ENCODE measurements around the gene OVCA2. TPM values are rescaled to one million over a fixed set of nuclear protein-coding genes. Genes with fewer than 3 reads are reported as not detected.

OVCA2 gene
- total RNA-seq, 1 experiment from 2014 or later = 33.5 TPM

DNA sequence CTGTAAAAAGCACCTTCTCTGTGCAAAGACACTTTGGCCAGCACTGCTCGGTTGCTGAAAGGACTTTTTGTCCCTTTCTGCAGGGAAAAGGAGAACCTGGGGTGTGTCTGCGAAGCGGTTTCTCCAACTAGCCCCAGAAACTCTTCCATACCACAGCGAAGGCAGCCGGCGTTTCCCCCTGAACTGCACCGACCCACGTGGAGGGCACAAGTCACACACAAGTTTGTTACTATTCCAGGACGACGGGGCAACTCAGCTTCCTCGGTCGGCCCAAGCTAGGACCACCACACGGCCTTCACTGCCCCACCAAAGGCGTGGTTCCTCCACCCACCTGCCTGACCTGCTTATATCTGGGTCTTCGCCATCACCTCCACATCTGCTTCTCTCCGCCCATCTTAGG, 18.6 kb upstream of the OVCA2 start:
- intact Hi-C loops (cut with micrococcal nuclease) = no loop called here
- H3K27ac Mint-ChIP-seq (ENCODE audit: low read depth, unreplicated experiment) = no peak overlapping the region
- H3K4me1 Mint-ChIP-seq (ENCODE audit: insufficient read depth, unreplicated experiment) = peaks cover 11% of the 10 kb centered on the region
- TF ChIP-seq CTCF (IDR thresholded peaks at IDR 0.05; ENCODE audit: unreplicated experiment) = no peak
- DNase-seq (ENCODE audit: unreplicated experiment) = no peak
- POLR2A ChIA-PET = interaction anchor here (1.0 to 4.9 kb wide), 6 partner anchors 11 to 313 kb away, joined by 3 to 50 read pairs (median 6); partner anchors contain the start of genes RPA1, SMYD4 and TSR1
- H3K36me3 Mint-ChIP-seq (ENCODE audit: insufficient read depth, unreplicated experiment) = no peaks in the 10 kb centered on the region
- no TSS peak for BruUV-seq (replicated peaks)
- CTCF ChIA-PET = interaction anchor here (0.6 to 7.4 kb wide), 4 partner anchors 113 to 242 kb away, joined by 3 to 124 read pairs (median 16); no protein-coding TSS in a partner anchor
- no peaks in the 10 kb centered on the region for H3K27me3 Mint-ChIP-seq (ENCODE audit: insufficient read depth, unreplicated experiment)
- H3K4me3 Mint-ChIP-seq (ENCODE audit: unreplicated experiment) = peak overlapping the region; percentile 78
- no peaks in the 10 kb centered on the region for H3K9me3 Mint-ChIP-seq (ENCODE audit: unreplicated experiment)

GRCh38 chr17:2023692-2024571, 17.9 kb upstream of the OVCA2 start:
- no peak for TF ChIP-seq CTCF (IDR thresholded peaks at IDR 0.05; ENCODE audit: unreplicated experiment)
- no peaks in the 10 kb centered on the region for H3K27me3 Mint-ChIP-seq (ENCODE audit: insufficient read depth, unreplicated experiment)
- no peak overlapping the region for H3K27ac Mint-ChIP-seq (ENCODE audit: low read depth, unreplicated experiment)
- CTCF ChIA-PET = interaction anchor here (0.6 to 7.4 kb wide), 7 partner anchors 16 to 241 kb away, joined by 3 to 124 read pairs (median 5); no protein-coding TSS in a partner anchor
- DNase-seq (ENCODE audit: unreplicated experiment) = peak; percentile 61
- no peaks in the 10 kb centered on the region for H3K9me3 Mint-ChIP-seq (ENCODE audit: unreplicated experiment)
- POLR2A ChIA-PET = interaction anchor here (0.7 to 4.9 kb wide), 10 partner anchors 10 to 312 kb away, joined by 3 to 50 read pairs (median 6); partner anchors contain the start of genes RPA1, SMYD4 and TSR1
- H3K36me3 Mint-ChIP-seq (ENCODE audit: insufficient read depth, unreplicated experiment) = no peaks in the 10 kb centered on the region
- intact Hi-C loops (cut with micrococcal nuclease) = no loop called here
- BruUV-seq (replicated peaks) = no TSS peak
- peaks cover 11% of the 10 kb centered on the region for H3K4me1 Mint-ChIP-seq (ENCODE audit: insufficient read depth, unreplicated experiment)
- peak overlapping the region; percentile 78 for H3K4me3 Mint-ChIP-seq (ENCODE audit: unreplicated experiment)

DNA sequence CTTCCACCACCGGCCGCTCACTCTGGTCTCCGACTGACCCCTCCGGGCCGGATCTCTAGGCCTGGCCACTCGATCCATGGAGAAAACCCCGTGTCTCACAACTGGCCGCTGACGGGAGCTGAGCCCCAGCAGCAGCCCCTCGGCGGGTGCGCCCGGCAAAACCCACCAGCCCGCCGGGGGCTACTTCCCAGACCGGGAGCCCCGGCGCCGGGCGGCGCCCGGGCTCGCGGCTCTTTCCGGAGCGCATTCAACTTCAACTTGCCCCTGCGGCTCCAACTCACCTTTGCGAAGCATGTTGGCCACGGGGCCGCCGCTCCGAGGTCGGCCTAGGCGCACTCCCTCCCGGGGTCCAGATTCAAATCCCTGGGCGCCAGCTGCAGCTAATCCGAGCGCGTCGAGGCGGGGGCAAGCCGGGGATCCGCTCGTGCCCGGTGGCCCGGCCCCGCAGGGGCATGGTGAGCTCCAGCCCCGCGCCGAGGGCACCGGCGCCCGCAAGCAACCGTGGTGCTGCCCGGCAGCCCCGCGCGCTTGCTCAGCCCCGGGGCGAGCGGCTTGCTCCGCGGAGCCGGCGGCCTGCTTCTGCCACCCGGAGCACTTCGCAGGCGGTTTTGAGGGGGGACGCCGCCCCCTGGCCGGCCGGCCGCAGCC, 17.1 kb upstream of the OVCA2 start:
- TF ChIP-seq CTCF (IDR thresholded peaks at IDR 0.05; ENCODE audit: unreplicated experiment) = no peak
- intact Hi-C loops (cut with micrococcal nuclease) = loop anchor here (1.0 to 5.0 kb wide), 3 partner anchors 43 to 307 kb away; no protein-coding TSS in a partner anchor
- H3K4me1 Mint-ChIP-seq (ENCODE audit: insufficient read depth, unreplicated experiment) = peaks cover 5% of the 10 kb centered on the region
- H3K27me3 Mint-ChIP-seq (ENCODE audit: insufficient read depth, unreplicated experiment) = no peaks in the 10 kb centered on the region
- POLR2A ChIA-PET = interaction anchor here (0.6 to 4.9 kb wide), 20 partner anchors 9 to 924 kb away, joined by 3 to 50 read pairs (median 4); partner anchors contain the start of genes OVCA2, RPA1 and SMYD4
- no peak overlapping the region for H3K27ac Mint-ChIP-seq (ENCODE audit: low read depth, unreplicated experiment)
- no peak for DNase-seq (ENCODE audit: unreplicated experiment)
- H3K4me3 Mint-ChIP-seq (ENCODE audit: unreplicated experiment) = peak overlapping the region; percentile 78
- H3K36me3 Mint-ChIP-seq (ENCODE audit: insufficient read depth, unreplicated experiment) = no peaks in the 10 kb centered on the region
- CTCF ChIA-PET = interaction anchor here (0.5 to 7.4 kb wide), 17 partner anchors 16 to 143 kb away, joined by 3 to 124 read pairs (median 5); no protein-coding TSS in a partner anchor
- BruUV-seq (replicated peaks) = no TSS peak
- H3K9me3 Mint-ChIP-seq (ENCODE audit: unreplicated experiment) = no peaks in the 10 kb centered on the region
